Measurements from ENCODE around the gene KBTBD4.

Gene KBTBD4

DNA sequence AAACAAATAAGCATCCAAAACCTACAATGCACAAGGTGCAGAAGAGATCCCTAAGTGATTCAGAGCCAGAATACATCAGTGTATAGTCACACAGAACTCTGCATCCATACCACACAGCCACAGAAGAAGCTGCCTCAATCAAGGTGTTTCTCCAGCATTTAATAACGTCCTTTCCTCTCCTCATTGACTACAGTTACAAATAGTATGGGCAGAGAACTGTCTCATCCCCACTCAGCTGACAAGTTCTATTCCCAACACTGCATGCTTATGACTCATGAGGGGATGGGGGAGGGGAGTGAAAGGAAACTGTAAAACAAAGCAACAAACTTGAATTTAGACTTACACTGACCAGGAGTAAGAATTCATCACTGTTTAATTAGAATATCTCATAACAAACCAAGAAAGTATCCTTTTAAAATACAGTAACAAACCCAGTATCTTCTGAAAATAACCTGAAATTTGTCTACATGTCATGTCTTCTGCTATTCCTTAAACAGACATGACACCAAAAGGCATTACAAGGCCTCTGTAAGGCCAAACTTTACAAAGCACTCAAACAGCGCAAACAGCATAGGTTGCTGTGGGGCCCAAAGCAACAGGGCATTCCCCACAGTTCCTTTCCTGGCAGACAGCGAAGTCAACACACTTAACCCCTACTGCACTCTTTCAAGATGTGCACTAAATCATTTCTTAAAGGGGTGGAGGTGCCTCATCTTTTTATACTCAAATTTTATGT, 55.1 kb downstream of the KBTBD4 start:
- peak; percentile 63 for DNase-seq

Measured in CD4-positive, alpha-beta T cell treated with Interleukin-17A for 4 hours (primary cell).